ENCODE results near the gene SNX30.

GRCh38 chr9:112841261-112841660, 90.7 kb downstream of the SNX30 start:
- TF ChIP-seq FOXA1 (IDR thresholded peaks at IDR 0.05) (no peak), FOXM1 (IDR thresholded peaks at IDR 0.05; ENCODE audit: borderline replicate concordance) (no peak), BHLHE40 (IDR thresholded peaks at IDR 0.05; ENCODE audit: borderline replicate concordance) (no peak)

All from HEK293T (cell line).